ENCODE data around the gene EEFSEC.

The EEFSEC gene

GRCh38 chr3:128442949-128443348 is 289.7 kb downstream of the EEFSEC start:
- H3K9me3 ChIP-seq (ENCODE audit: control insufficient read depth in 1 of 2, low read length in 2 of 2), result no peaks in the 10 kb centered on the region
- no peaks in the 10 kb centered on the region for H3K4me1 ChIP-seq (ENCODE audit: control insufficient read depth in 1 of 2, insufficient read depth in 2 of 2, low read length in 2 of 2)
- H3K27ac ChIP-seq (ENCODE audit: low read length), result no peak overlapping the region
- H3K4me3 ChIP-seq (ENCODE audit: low read depth in 1 of 2, low read length in 2 of 2), result no peak overlapping the region
- H3K36me3 ChIP-seq (ENCODE audit: control insufficient read depth in 1 of 2, insufficient read depth in 2 of 2, low read length in 2 of 2), result no peaks in the 10 kb centered on the region
- H3K27me3 ChIP-seq (ENCODE audit: low read depth, low read length), result peaks cover 5% of the 10 kb centered on the region

GRCh38 chr3:128443771-128444170 is 290.5 kb downstream of the EEFSEC start:
- peaks cover 5% of the 10 kb centered on the region for H3K27me3 ChIP-seq (ENCODE audit: low read depth, low read length)
- no peak overlapping the region for H3K27ac ChIP-seq (ENCODE audit: low read length)
- no peaks in the 10 kb centered on the region for H3K36me3 ChIP-seq (ENCODE audit: control insufficient read depth in 1 of 2, insufficient read depth in 2 of 2, low read length in 2 of 2)
- H3K9me3 ChIP-seq (ENCODE audit: control insufficient read depth in 1 of 2, low read length in 2 of 2), result no peaks in the 10 kb centered on the region
- H3K4me3 ChIP-seq (ENCODE audit: low read depth in 1 of 2, low read length in 2 of 2), result no peak overlapping the region
- no peaks in the 10 kb centered on the region for H3K4me1 ChIP-seq (ENCODE audit: control insufficient read depth in 1 of 2, insufficient read depth in 2 of 2, low read length in 2 of 2)

DNA sequence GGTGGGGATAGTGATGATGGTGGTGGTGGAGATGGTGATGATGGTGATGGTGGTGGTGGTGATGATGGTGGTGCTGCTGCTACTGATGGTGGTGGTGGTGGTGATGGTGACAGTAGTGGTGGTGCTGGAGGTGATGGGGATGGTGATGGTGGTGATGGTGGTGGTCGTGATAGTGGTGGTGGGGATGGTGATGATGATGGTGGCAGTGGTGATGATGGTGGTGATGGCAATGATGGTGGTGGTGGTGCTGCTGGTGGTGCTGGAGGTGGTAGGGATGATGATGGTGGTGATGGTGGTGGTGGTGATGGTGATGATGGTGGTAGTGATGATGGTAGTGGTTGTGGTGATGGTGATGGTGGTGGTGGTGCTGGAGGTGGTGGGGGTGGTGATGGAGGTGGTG is 292.1 kb downstream of the EEFSEC start:
- Histone ChIP-seq H3K36me3 (ENCODE audit: control insufficient read depth in 1 of 2, insufficient read depth in 2 of 2, low read length in 2 of 2) (no peaks in the 10 kb centered on the region), H3K27ac (ENCODE audit: low read length) (no peak overlapping the region), H3K4me3 (ENCODE audit: low read depth in 1 of 2, low read length in 2 of 2) (no peak overlapping the region), H3K27me3 (ENCODE audit: low read depth, low read length) (peaks cover 5% of the 10 kb centered on the region), H3K9me3 (ENCODE audit: control insufficient read depth in 1 of 2, low read length in 2 of 2) (no peaks in the 10 kb centered on the region), H3K4me1 (ENCODE audit: control insufficient read depth in 1 of 2, insufficient read depth in 2 of 2, low read length in 2 of 2) (no peaks in the 10 kb centered on the region)

- Histone ChIP-seq H3K36me3 (ENCODE audit: control insufficient read depth in 1 of 2, insufficient read depth in 2 of 2, low read length in 2 of 2) (no peaks in the 10 kb centered on the region), H3K4me3 (ENCODE audit: low read depth in 1 of 2, low read length in 2 of 2) (no peak overlapping the region), H3K9me3 (ENCODE audit: control insufficient read depth in 1 of 2, low read length in 2 of 2) (no peaks in the 10 kb centered on the region), H3K27ac (ENCODE audit: low read length) (no peak overlapping the region), H3K27me3 (ENCODE audit: low read depth, low read length) (no peaks in the 10 kb centered on the region), H3K4me1 (ENCODE audit: control insufficient read depth in 1 of 2, insufficient read depth in 2 of 2, low read length in 2 of 2) (no peaks in the 10 kb centered on the region)
These were observed 293.5 kb downstream of the EEFSEC start for GRCh38 chr3:128446821-128447220.

DNA sequence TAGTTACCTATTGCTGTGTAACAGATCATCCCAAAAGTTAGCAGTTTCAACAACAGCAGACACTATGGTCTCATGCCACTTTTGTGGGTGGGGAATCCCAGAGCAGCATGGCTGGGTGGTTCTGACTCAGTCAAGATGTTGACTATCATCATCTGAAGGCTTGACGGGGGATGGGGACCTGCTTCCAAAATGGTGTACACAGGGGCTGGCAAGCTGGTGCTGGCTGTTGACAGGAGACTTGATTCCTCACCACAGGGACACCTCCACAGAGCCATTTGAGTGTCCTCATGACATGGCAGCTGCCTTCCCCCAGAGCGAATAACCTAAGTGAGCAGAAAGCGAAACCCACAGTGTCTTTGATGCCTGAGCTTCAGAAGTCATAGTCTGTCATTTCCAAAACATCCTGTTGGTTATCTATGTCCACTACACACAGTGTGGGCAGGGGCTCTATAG is 294.3 kb downstream of the EEFSEC start:
- Histone ChIP-seq H3K27ac (ENCODE audit: low read length) (no peak overlapping the region), H3K4me1 (ENCODE audit: control insufficient read depth in 1 of 2, insufficient read depth in 2 of 2, low read length in 2 of 2) (no peaks in the 10 kb centered on the region), H3K36me3 (ENCODE audit: control insufficient read depth in 1 of 2, insufficient read depth in 2 of 2, low read length in 2 of 2) (no peaks in the 10 kb centered on the region), H3K27me3 (ENCODE audit: low read depth, low read length) (no peaks in the 10 kb centered on the region), H3K4me3 (ENCODE audit: low read depth in 1 of 2, low read length in 2 of 2) (no peak overlapping the region), H3K9me3 (ENCODE audit: control insufficient read depth in 1 of 2, low read length in 2 of 2) (no peaks in the 10 kb centered on the region)

- Histone ChIP-seq H3K27ac (ENCODE audit: low read length) (no peak overlapping the region), H3K36me3 (ENCODE audit: control insufficient read depth in 1 of 2, insufficient read depth in 2 of 2, low read length in 2 of 2) (no peaks in the 10 kb centered on the region), H3K27me3 (ENCODE audit: low read depth, low read length) (no peaks in the 10 kb centered on the region), H3K9me3 (ENCODE audit: control insufficient read depth in 1 of 2, low read length in 2 of 2) (no peaks in the 10 kb centered on the region), H3K4me3 (ENCODE audit: low read depth in 1 of 2, low read length in 2 of 2) (no peak overlapping the region), H3K4me1 (ENCODE audit: control insufficient read depth in 1 of 2, insufficient read depth in 2 of 2, low read length in 2 of 2) (no peaks in the 10 kb centered on the region)
These were observed 295.2 kb downstream of the EEFSEC start for GRCh38 chr3:128448491-128448890.

DNA sequence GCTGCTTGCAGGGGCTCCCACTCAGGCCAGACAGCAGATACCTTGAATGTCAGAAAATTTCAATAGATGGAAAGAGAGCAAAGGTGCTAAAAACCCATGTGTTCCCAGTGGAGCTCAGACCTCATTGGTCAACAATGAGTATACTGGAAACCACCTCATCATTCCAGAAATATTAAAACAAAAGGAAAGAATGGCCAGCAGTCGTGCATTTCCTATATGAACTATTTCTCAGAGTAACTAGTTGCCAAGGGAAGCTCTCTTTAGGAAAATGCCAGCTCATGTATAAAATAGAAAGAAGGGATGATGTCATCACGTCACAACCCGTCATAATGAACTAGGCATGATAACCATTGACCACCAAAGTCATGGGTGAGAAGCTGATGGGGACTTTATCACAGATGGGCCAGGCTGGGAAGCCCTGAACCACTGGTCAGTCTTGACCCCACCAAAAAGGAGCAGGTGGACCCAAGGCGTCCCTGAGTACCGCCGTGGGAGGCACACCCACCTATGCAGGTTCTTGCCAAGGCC is 295.9 kb downstream of the EEFSEC start:
- no peak overlapping the region for H3K27ac ChIP-seq (ENCODE audit: low read length)
- H3K4me3 ChIP-seq (ENCODE audit: low read depth in 1 of 2, low read length in 2 of 2), result no peak overlapping the region
- H3K4me1 ChIP-seq (ENCODE audit: control insufficient read depth in 1 of 2, insufficient read depth in 2 of 2, low read length in 2 of 2), result no peaks in the 10 kb centered on the region
- no peaks in the 10 kb centered on the region for H3K27me3 ChIP-seq (ENCODE audit: low read depth, low read length)
- no peaks in the 10 kb centered on the region for H3K9me3 ChIP-seq (ENCODE audit: control insufficient read depth in 1 of 2, low read length in 2 of 2)
- no peaks in the 10 kb centered on the region for H3K36me3 ChIP-seq (ENCODE audit: control insufficient read depth in 1 of 2, insufficient read depth in 2 of 2, low read length in 2 of 2)

GRCh38 chr3:128452120-128452519 is 298.8 kb downstream of the EEFSEC start:
- Histone ChIP-seq H3K4me3 (ENCODE audit: low read depth in 1 of 2, low read length in 2 of 2) (no peak overlapping the region), H3K36me3 (ENCODE audit: control insufficient read depth in 1 of 2, insufficient read depth in 2 of 2, low read length in 2 of 2) (no peaks in the 10 kb centered on the region), H3K27ac (ENCODE audit: low read length) (no peak overlapping the region), H3K9me3 (ENCODE audit: control insufficient read depth in 1 of 2, low read length in 2 of 2) (no peaks in the 10 kb centered on the region), H3K4me1 (ENCODE audit: control insufficient read depth in 1 of 2, insufficient read depth in 2 of 2, low read length in 2 of 2) (no peaks in the 10 kb centered on the region), H3K27me3 (ENCODE audit: low read depth, low read length) (no peaks in the 10 kb centered on the region)

- H3K36me3 ChIP-seq (ENCODE audit: control insufficient read depth in 1 of 2, insufficient read depth in 2 of 2, low read length in 2 of 2), result no peaks in the 10 kb centered on the region
- no peaks in the 10 kb centered on the region for H3K27me3 ChIP-seq (ENCODE audit: low read depth, low read length)
- no peaks in the 10 kb centered on the region for H3K9me3 ChIP-seq (ENCODE audit: control insufficient read depth in 1 of 2, low read length in 2 of 2)
These were observed 299.5 kb downstream of the EEFSEC start for GRCh38 chr3:128452678-128453275.

GRCh38 chr3:128453501-128454309 is 300.4 kb downstream of the EEFSEC start:
- Histone ChIP-seq H3K9me3 (ENCODE audit: control insufficient read depth in 1 of 2, low read length in 2 of 2) (no peaks in the 10 kb centered on the region), H3K27ac (ENCODE audit: low read length) (no peak overlapping the region), H3K27me3 (ENCODE audit: low read depth, low read length) (no peaks in the 10 kb centered on the region), H3K4me1 (ENCODE audit: control insufficient read depth in 1 of 2, insufficient read depth in 2 of 2, low read length in 2 of 2) (no peaks in the 10 kb centered on the region), H3K4me3 (ENCODE audit: low read depth in 1 of 2, low read length in 2 of 2) (no peak overlapping the region), H3K36me3 (ENCODE audit: control insufficient read depth in 1 of 2, insufficient read depth in 2 of 2, low read length in 2 of 2) (no peaks in the 10 kb centered on the region)

More at GRCh38 chr3:128452678-128453275, 299.5 kb downstream of the EEFSEC start:
- no peak overlapping the region for H3K4me3 ChIP-seq (ENCODE audit: low read depth in 1 of 2, low read length in 2 of 2)
- H3K27ac ChIP-seq (ENCODE audit: low read length), result no peak overlapping the region
- H3K4me1 ChIP-seq (ENCODE audit: control insufficient read depth in 1 of 2, insufficient read depth in 2 of 2, low read length in 2 of 2), result no peaks in the 10 kb centered on the region

DNA sequence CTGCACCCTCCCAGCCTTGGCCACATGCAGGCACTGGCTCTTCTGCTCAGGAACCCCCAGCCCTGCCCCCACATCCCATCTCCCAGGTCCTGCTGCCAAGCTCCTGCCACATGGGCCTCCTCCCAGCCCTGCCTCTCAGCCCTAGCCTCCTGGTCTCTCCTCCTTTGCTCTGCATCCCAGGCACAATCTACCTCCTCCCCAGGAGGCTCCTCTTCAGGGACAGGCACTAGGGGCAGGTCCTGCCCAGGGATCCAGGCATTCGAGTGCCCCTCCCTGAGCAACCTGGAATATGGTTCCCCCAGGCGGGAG is 301.0 kb downstream of the EEFSEC start:
- Histone ChIP-seq H3K4me3 (ENCODE audit: low read depth in 1 of 2, low read length in 2 of 2) (no peak overlapping the region), H3K27ac (ENCODE audit: low read length) (no peak overlapping the region), H3K9me3 (ENCODE audit: control insufficient read depth in 1 of 2, low read length in 2 of 2) (no peaks in the 10 kb centered on the region), H3K4me1 (ENCODE audit: control insufficient read depth in 1 of 2, insufficient read depth in 2 of 2, low read length in 2 of 2) (no peaks in the 10 kb centered on the region), H3K36me3 (ENCODE audit: control insufficient read depth in 1 of 2, insufficient read depth in 2 of 2, low read length in 2 of 2) (no peaks in the 10 kb centered on the region), H3K27me3 (ENCODE audit: low read depth, low read length) (no peaks in the 10 kb centered on the region)
